PC-9 (cell line): ENCODE data around the gene PEMT. TPM values are rescaled to one million over a fixed set of nuclear protein-coding genes. Genes with fewer than 3 reads are reported as not detected.

ENCODE experiments used
- BruUV-seq: library from RNA; stranded (reverse); fragments of 400-500 nt; replicated peaks from 2 replicates; lab custom pipeline; 2021; lab: Mats Ljungman, UMichigan
- CTCF ChIA-PET: fragments of 300-600 bp; sonication (Branson Sonifier 250); formaldehyde crosslinking; loops from one replicate; lab custom pipeline; 2022; ENCODE audit warnings: antibody characterized with exemption; lab: Charles Lee
- POLR2A ChIA-PET: fragments of 300-600 bp; sonication (Branson Sonifier 250); formaldehyde crosslinking; loops from one replicate; lab custom pipeline; 2022; ENCODE audit warnings: antibody characterized with exemption; ENCODE audit not compliant: unreplicated experiment; lab: Charles Lee
- DNase-seq, 2 experiments: peaks; one replicate each; pipeline versions ENCODE4 v3.0.0 to v3.0.0-alpha.2; 2015 to 2022; ENCODE audit warnings: mixed read lengths in 1 of 2
- H2AFZ ChIP-seq: fragments of 200-600 bp; sonication (generic); 2 replicates; pipeline ENCODE4 v1.8.1; 2017; ENCODE audit warnings: antibody characterized with exemption
- H3F3A ChIP-seq: fragments of 200-600 bp; sonication (generic); 2 replicates; pipeline ENCODE4 v1.8.1; 2017; ENCODE audit warnings: antibody characterized with exemption, mild to moderate bottlenecking, low read depth; ENCODE audit not compliant: insufficient read depth
- H3K27ac ChIP-seq: fragments of 200-600 bp; sonication (generic); 2 replicates; pipeline ENCODE4 v1.6.1; 2016; ENCODE audit warnings: mixed run types
- H3K27me3 ChIP-seq: fragments of 200-600 bp; sonication (generic); 2 replicates; pipeline ENCODE4 v1.6.1; 2016; ENCODE audit warnings: low read depth, mixed run types; ENCODE audit not compliant: insufficient read depth
- H3K36me3 ChIP-seq: fragments of 200-600 bp; sonication (generic); 2 replicates; pipeline ENCODE4 v1.6.1; 2016; ENCODE audit warnings: low read depth, mixed run types
- H3K4me1 ChIP-seq: fragments of 200-600 bp; sonication (generic); replicated peaks from 2 replicates; pipeline ENCODE4 v1.6.1; 2016; ENCODE audit warnings: mixed run types; ENCODE audit not compliant: insufficient read depth
- H3K4me2 ChIP-seq: fragments of 200-600 bp; sonication (generic); 2 replicates; pipeline ENCODE4 v1.6.1; 2017; ENCODE audit warnings: mixed run types
- H3K4me3 ChIP-seq: fragments of 200-600 bp; sonication (generic); 2 replicates; pipeline ENCODE4 v1.6.1; 2016; ENCODE audit warnings: mixed run types
- H3K79me2 ChIP-seq: fragments of 200-600 bp; sonication (generic); 2 replicates; pipeline ENCODE4 v1.6.1; 2017; ENCODE audit warnings: low read depth, mixed run types
- H3K9me2 ChIP-seq: fragments of 200-600 bp; sonication (generic); 2 replicates; pipeline ENCODE4 v1.8.1; 2017; ENCODE audit warnings: mild to moderate bottlenecking; ENCODE audit not compliant: insufficient read depth
- H3K9me3 ChIP-seq: fragments of 200-600 bp; sonication (generic); 2 replicates; pipeline ENCODE4 v1.8.1; 2016; ENCODE audit warnings: low read depth; ENCODE audit not compliant: insufficient read depth
- H4K20me1 ChIP-seq: fragments of 200-600 bp; sonication (generic); 2 replicates; pipeline ENCODE4 v1.8.1; 2017; ENCODE audit not compliant: insufficient read depth
- CTCF ChIP-seq: fragments of 200-600 bp; sonication (generic); conservative IDR thresholded peaks from 2 replicates; pipeline ENCODE4 v1.6.1; 2017; ENCODE audit warnings: mixed run types, antibody characterized with exemption, mild to moderate bottlenecking, moderate library complexity
- EZH2 ChIP-seq: fragments of 200-600 bp; sonication (generic); IDR thresholded peaks from 2 replicates; pipeline ENCODE4 v1.8.0; 2017; ENCODE audit warnings: antibody characterized with exemption, low read depth
- intact Hi-C: fragments of 100-400 bp; cut with micrococcal nuclease; formaldehyde crosslinking; loops from one replicate; pipeline ENCODE4 v1.10.0; 2022; ENCODE audit not compliant: unreplicated experiment
- total RNA-seq: library from RNA; stranded (reverse); gene quantifications from 2 replicates; pipeline ENCODE4 v1.2.3, GENCODE V29; 2021

The PEMT gene
- total RNA-seq, 1 experiment from 2014 or later = 61.2 TPM

DNA sequence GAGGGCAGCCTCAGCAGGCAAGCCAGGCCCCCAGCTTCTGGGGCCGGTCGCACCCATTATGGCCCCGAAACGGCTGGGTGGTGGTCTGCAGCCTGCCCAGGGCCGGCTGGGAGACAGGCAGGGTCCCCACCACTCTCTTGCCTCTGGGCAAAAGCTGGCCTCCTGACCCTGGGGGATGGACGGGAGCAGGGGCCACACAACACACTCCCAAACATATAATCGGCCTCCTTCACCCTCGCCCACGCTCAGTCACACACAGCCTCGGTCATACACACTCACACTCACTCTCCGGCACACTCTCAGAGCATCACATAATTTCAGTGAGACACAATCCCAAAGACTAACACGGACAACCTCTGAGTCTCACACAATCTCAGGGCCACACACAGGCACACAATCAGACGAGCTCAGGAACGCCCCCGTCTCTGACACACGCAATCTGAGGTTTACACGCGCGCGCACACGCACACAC is 589 bp downstream of the PEMT start:
- no peaks in the 10 kb centered on the region for H4K20me1 ChIP-seq
- peaks cover 26% of the 10 kb centered on the region for H3K4me1 ChIP-seq
- TF ChIP-seq EZH2 = no peak
- no peak for TF ChIP-seq CTCF
- intact Hi-C loops = no loop called here
- H3K4me2 ChIP-seq = peak overlapping the region; percentile 95
- H3F3A ChIP-seq = peaks cover 6% of the 10 kb centered on the region
- no peaks in the 10 kb centered on the region for H3K27me3 ChIP-seq
- peak overlapping the region; percentile 95 for H2AFZ ChIP-seq
- TSS peak; percentile 70 for BruUV-seq
- POLR2A ChIA-PET = no interaction called here
- H3K9me2 ChIP-seq = no peaks in the 10 kb centered on the region
- no peaks in the 10 kb centered on the region for H3K9me3 ChIP-seq
- H3K27ac ChIP-seq = peak overlapping the region; percentile 78
- no peak for DNase-seq
- no peaks in the 10 kb centered on the region for H3K36me3 ChIP-seq
- peak overlapping the region; percentile 97 for H3K4me3 ChIP-seq
- H3K79me2 ChIP-seq = peaks cover 50% of the 10 kb centered on the region
- CTCF ChIA-PET = interaction anchor here (0.6 kb wide), 1 partner anchor 52 kb away, joined by 3 read pairs; no protein-coding TSS in a partner anchor

DNA sequence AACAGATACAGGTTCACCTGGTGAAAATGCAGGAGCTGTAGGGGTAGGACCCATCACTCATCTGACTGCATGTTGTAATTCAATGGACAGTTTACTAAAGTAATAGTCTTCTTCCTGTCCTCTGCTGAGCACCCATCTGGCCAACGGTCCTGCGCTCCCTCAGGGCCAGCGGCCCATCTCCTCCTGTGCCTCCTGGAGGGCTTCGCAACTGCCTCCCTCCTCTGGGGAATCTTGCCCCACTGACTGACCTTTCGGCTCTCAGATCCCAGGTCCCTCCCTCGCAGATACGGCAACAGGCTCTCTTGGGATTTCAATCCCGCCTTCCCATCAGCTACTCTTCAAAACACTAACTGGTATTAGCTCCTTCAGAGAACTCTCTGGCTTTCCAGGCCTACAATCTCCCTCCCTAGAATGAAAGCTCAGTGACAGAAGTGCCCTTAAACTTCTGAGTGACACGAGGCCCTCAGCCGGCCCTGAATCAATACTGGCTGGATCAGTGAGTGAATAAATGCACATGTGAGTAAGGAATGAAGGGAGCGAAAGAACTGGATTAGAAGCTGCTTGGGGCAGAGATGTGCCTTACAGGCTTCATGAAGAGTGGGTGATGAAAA is 1.3 kb downstream of the PEMT start:
- no peaks in the 10 kb centered on the region for H3K9me2 ChIP-seq
- H3K9me3 ChIP-seq = no peaks in the 10 kb centered on the region
- no peaks in the 10 kb centered on the region for H4K20me1 ChIP-seq
- H2AFZ ChIP-seq = peak overlapping the region; percentile 95
- TF ChIP-seq EZH2 (no peak), CTCF (no peak)
- BruUV-seq = no TSS peak
- H3K79me2 ChIP-seq = peaks cover 54% of the 10 kb centered on the region
- H3K36me3 ChIP-seq = no peaks in the 10 kb centered on the region
- no peaks in the 10 kb centered on the region for H3K27me3 ChIP-seq
- H3K27ac ChIP-seq = peak overlapping the region; percentile 78; the same call in 1 of the 2 replicates
- intact Hi-C loops = no loop called here
- peak overlapping the region; percentile 97 for H3K4me3 ChIP-seq
- ChIA-PET POLR2A (interaction anchor here (0.6 kb wide), 1 partner anchor 99 kb away, joined by 6 read pairs; no protein-coding TSS in a partner anchor), CTCF (interaction anchor here (0.6 kb wide), 1 partner anchor 53 kb away, joined by 3 read pairs; no protein-coding TSS in a partner anchor)
- peaks cover 26% of the 10 kb centered on the region for H3K4me1 ChIP-seq
- DNase-seq = no peak
- H3K4me2 ChIP-seq = peak overlapping the region; percentile 95
- peaks cover 6% of the 10 kb centered on the region for H3F3A ChIP-seq

DNA sequence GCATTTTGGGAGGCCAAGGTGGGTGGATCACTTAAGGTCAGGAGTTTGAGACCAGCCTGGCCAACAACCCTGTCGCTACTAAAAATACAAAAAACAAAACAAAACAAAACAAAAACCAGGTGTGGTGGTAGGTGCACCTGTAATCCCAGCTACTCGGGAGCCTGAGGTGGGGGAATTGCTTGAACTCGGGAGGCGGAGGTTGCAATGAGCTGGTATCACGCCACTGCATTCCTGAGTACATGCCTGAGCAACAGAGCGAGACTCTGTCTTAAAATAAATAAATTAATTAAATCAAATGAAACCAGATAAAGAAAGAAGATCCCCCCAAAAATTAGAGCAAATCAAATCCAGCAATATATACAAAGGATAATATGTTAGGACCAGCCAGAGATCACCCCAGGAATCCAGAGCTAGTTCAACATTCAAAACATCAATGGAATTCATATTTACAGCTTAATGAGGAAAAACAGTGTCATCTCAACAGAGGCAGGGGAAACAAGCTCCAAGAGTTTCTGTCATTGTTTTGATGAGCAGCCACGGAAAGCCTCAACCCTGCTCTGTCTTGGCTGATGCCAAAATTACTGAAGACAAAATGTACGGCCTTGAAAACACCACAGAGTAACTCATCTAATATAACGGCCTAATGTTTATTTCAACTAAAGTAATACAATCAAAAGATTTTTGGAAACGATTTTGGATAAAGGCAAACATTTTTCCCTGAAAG is 3.7 kb downstream of the PEMT start:
- CTCF ChIA-PET = no interaction called here
- no peaks in the 10 kb centered on the region for H3K36me3 ChIP-seq
- BruUV-seq = no TSS peak
- no peak overlapping the region for H3K4me2 ChIP-seq
- H3K27me3 ChIP-seq = no peaks in the 10 kb centered on the region
- no peak overlapping the region for H3K27ac ChIP-seq
- intact Hi-C loops = no loop called here
- H3F3A ChIP-seq = 0 out of 2 replicates have a peak, but pooled peaks cover 6% of the 10 kb centered on the region
- H3K9me3 ChIP-seq = no peaks in the 10 kb centered on the region
- H3K4me3 ChIP-seq = no peak overlapping the region
- H3K79me2 ChIP-seq = peaks cover 52% of the 10 kb centered on the region
- H3K4me1 ChIP-seq = peaks cover 19% of the 10 kb centered on the region
- H4K20me1 ChIP-seq = no peaks in the 10 kb centered on the region
- no peak for TF ChIP-seq EZH2
- DNase-seq = no peak
- H3K9me2 ChIP-seq = no peaks in the 10 kb centered on the region
- POLR2A ChIA-PET = no interaction called here
- H2AFZ ChIP-seq = no peak overlapping the region
